CD14-positive monocyte (primary cell): ENCODE results near the gene SMARCC1. TPM values are rescaled to one million over a fixed set of nuclear protein-coding genes. Genes with fewer than 3 reads are reported as not detected.
A peak's percentile ranks its signal among the peaks of the same experiment; 100 is the strongest.

Experiments used
- DNase-seq, 3 donors: peaks; one replicate each; pipeline ENCODE4 v3.0.0-alpha.2; 2011 to 2022
- H2AFZ ChIP-seq: 2 replicates; pipeline ENCODE4 v1.6.0; 2012; ENCODE audit warnings: mild to moderate bottlenecking, low read depth, low read length, inconsistent platforms; ENCODE audit not compliant: insufficient read depth, poor library complexity, severe bottlenecking
- H3K27ac ChIP-seq, 2 donors: 1 replicate in 1 of 2; 2 replicates in 1 of 2; pipeline ENCODE4 v1.5.1; 2012 to 2013; ENCODE audit warnings: low read length in 2 of 2, control low read depth in 1 of 2, inconsistent platforms in 1 of 2, low read depth in 1 of 2, mild to moderate bottlenecking in 1 of 2
- H3K27me3 ChIP-seq, 2 donors: one replicate each; pipeline versions ENCODE4 v1.6.0 to v1.6.1; 2011 to 2013; ENCODE audit warnings: low read length in 2 of 2; ENCODE audit not compliant: control insufficient read depth in 2 of 2, insufficient read depth in 2 of 2
- H3K36me3 ChIP-seq, 2 donors: replicated peaks in 1 of 2; 1 replicate in 1 of 2; 2 replicates in 1 of 2; pipeline versions ENCODE4 v1.5.1 to v1.6.1; 2012 to 2013; ENCODE audit warnings: low read length in 2 of 2, control low read depth in 1 of 2, inconsistent platforms in 1 of 2, mild to moderate bottlenecking in 1 of 2; ENCODE audit not compliant: insufficient read depth in 2 of 2, control insufficient read depth in 1 of 2
- H3K4me1 ChIP-seq, 2 donors: 1 replicate in 1 of 2; 2 replicates in 1 of 2; pipeline versions ENCODE4 v1.5.1 to v1.6.1; 2012 to 2013; ENCODE audit warnings: low read length in 2 of 2, control low read depth in 1 of 2, inconsistent platforms in 1 of 2, mild to moderate bottlenecking in 1 of 2, moderate library complexity in 1 of 2; ENCODE audit not compliant: insufficient read depth in 2 of 2, control insufficient read depth in 1 of 2
- H3K4me2 ChIP-seq: replicated peaks from 2 replicates; pipeline ENCODE3; 2012; ENCODE audit warnings: low read length, moderate library complexity, mild to moderate bottlenecking; ENCODE audit not compliant: poor library complexity, severe bottlenecking; ENCODE audit errors: extremely low read depth
- H3K4me3 ChIP-seq, 3 experiments: fragments of 200-600 bp in 1 of 3; sonication (generic) in 1 of 3; replicated peaks in 1 of 3; 1 replicate in 2 of 3; 2 replicates in 1 of 3; pipeline ENCODE4 v1.5.1; 2011 to 2013; ENCODE audit warnings: low read length in 3 of 3, mild to moderate bottlenecking in 3 of 3, control low read depth in 2 of 3, low read depth in 2 of 3, inconsistent platforms in 1 of 3, moderate library complexity in 1 of 3
- H3K79me2 ChIP-seq: 2 replicates; pipeline ENCODE4 v1.6.0; 2012; ENCODE audit warnings: mild to moderate bottlenecking, control low read depth, inconsistent platforms, low read length, moderate library complexity; ENCODE audit not compliant: insufficient read depth
- H3K9ac ChIP-seq: 2 replicates; pipeline ENCODE4 v1.6.0; 2017; ENCODE audit warnings: low read length, mild to moderate bottlenecking; ENCODE audit not compliant: insufficient read depth, poor library complexity, severe bottlenecking
- H3K9me3 ChIP-seq, 2 donors: replicated peaks in 1 of 2; 1 replicate in 1 of 2; 2 replicates in 1 of 2; pipeline versions ENCODE4 v1.5.1 to v1.6.1; 2012 to 2013; ENCODE audit warnings: low read length in 2 of 2, control low read depth in 1 of 2; ENCODE audit not compliant: control insufficient read depth in 1 of 2, insufficient read depth in 1 of 2
- H4K20me1 ChIP-seq: 2 replicates; pipeline ENCODE4 v1.6.0; 2012; ENCODE audit warnings: mild to moderate bottlenecking, low read length, control low read depth, moderate library complexity; ENCODE audit not compliant: insufficient read depth
- H3K27ac Mint-ChIP-seq, 7 donors: one replicate each; pipeline ENCODE4 v1.8.0; 2020; ENCODE audit warnings: mild to moderate bottlenecking in 7 of 7, mixed read lengths in 7 of 7, moderate library complexity in 6 of 7, inconsistent platforms in 2 of 7
- H3K27me3 Mint-ChIP-seq, 3 donors: one replicate each; pipeline ENCODE4 v1.8.0; 2021 to 2022; ENCODE audit warnings: low read depth in 3 of 3, mild to moderate bottlenecking in 3 of 3, mixed read lengths in 3 of 3, moderate library complexity in 3 of 3, inconsistent platforms in 1 of 3
- H3K36me3 Mint-ChIP-seq, 2 donors: one replicate each; pipeline ENCODE4 v1.8.0; 2020; ENCODE audit warnings: mixed read lengths in 2 of 2, inconsistent platforms in 1 of 2, mild to moderate bottlenecking in 1 of 2
- H3K4me1 Mint-ChIP-seq: one replicate; pipeline ENCODE4 v1.8.0; 2020; ENCODE audit warnings: mild to moderate bottlenecking, mixed read lengths
- H3K4me3 Mint-ChIP-seq, 2 donors: one replicate each; pipeline ENCODE4 v1.8.0; 2020; ENCODE audit warnings: mild to moderate bottlenecking in 2 of 2, mixed read lengths in 2 of 2, moderate library complexity in 1 of 2
- H3K9me3 Mint-ChIP-seq, 7 donors: one replicate each; pipeline ENCODE4 v1.8.0; 2020 to 2022; ENCODE audit warnings: mixed read lengths in 7 of 7, mild to moderate bottlenecking in 6 of 7, moderate library complexity in 6 of 7, inconsistent platforms in 2 of 7
- CTCF ChIP-seq: fragments of 200-600 bp; IDR thresholded peaks from one replicate; pipeline ENCODE4 v1.8.0; 2022; ENCODE audit warnings: antibody characterized with exemption, mild to moderate bottlenecking
- WGBS: methylation state at CpG from one replicate; pipeline ENCODE4 v1.1.5; 2013; ENCODE audit warnings: missing lambda C conversion rate; ENCODE audit not compliant: insufficient coverage; 5-methylcytosine and 5-hydroxymethylcytosine counted together
- intact Hi-C, 2 donors: fragments of 100-400 bp; cut with micrococcal nuclease; formaldehyde crosslinking; loops; one replicate each; pipeline versions ENCODE4 v1.15.0 to v1.15.1; 2023
- polyA plus RNA-seq, 3 donors: library from polyadenylated mRNA; depleted of rRNA in 1 of 3; unstranded in 2 of 3; stranded (reverse) in 1 of 3; fragments of 300-500 nt in 2 of 3; fragments of >200 nt in 1 of 3; fragmentation: Illumina TruSeq in 2 of 3; gene quantifications; 1 replicate in 2 of 3; 2 replicates in 1 of 3; pipeline ENCODE4 v1.2.3, GENCODE V29; 2012 to 2021

The SMARCC1 gene
- polyA plus RNA-seq, 3 donors = 8.8 to 33.5 (median 20.5) TPM

- Mint-ChIP-seq H3K4me3 (no peak overlapping the region), H3K27me3 (no peaks in the 10 kb centered on the region), H3K27ac (peak overlapping the region in 2 of 7 donors; percentile 15 to 40), H3K36me3 (peaks cover 43 to 62% of the 10 kb centered on the region in 2 donors), H3K9me3 (no peaks in the 10 kb centered on the region), H3K4me1 (no peaks in the 10 kb centered on the region)
- no peaks in the 10 kb centered on the region for H3K79me2 ChIP-seq
- DNase-seq = no peak
- intact Hi-C loops = no loop called here
- no peak for TF ChIP-seq CTCF
- no peak overlapping the region for H3K4me3 ChIP-seq
- H3K9me3 ChIP-seq = no peaks in the 10 kb centered on the region
- WGBS = 100% methylated on average over 1 of the region's 7 CpGs
- no peaks in the 10 kb centered on the region for H3K4me1 ChIP-seq
- peaks cover 25 to 73% of the 10 kb centered on the region in 2 donors for H3K36me3 ChIP-seq
- no peaks in the 10 kb centered on the region for H3K27me3 ChIP-seq
- no peak overlapping the region for H2AFZ ChIP-seq
- no peak overlapping the region for H3K27ac ChIP-seq
- no peaks in the 10 kb centered on the region for H4K20me1 ChIP-seq
- H3K9ac ChIP-seq = no peak overlapping the region
- H3K4me2 ChIP-seq = no peak overlapping the region
These were observed 35.9 kb upstream of the SMARCC1 start for GRCh38 chr3:47817609-47818008.

GRCh38 chr3:47813551-47814177 is 32.0 kb upstream of the SMARCC1 start:
- Histone ChIP-seq H3K79me2 (no peaks in the 10 kb centered on the region), H3K9me3 (no peaks in the 10 kb centered on the region), H4K20me1 (no peaks in the 10 kb centered on the region), H3K36me3 (peaks cover 32 to 84% of the 10 kb centered on the region in 2 donors), H3K27me3 (no peaks in the 10 kb centered on the region), H3K9ac (no peak overlapping the region), H3K4me1 (no peaks in the 10 kb centered on the region), H3K4me2 (no peak overlapping the region), H2AFZ (no peak overlapping the region), H3K4me3 (no peak overlapping the region), H3K27ac (no peak overlapping the region)
- no peaks in the 10 kb centered on the region for H3K27me3 Mint-ChIP-seq
- H3K9me3 Mint-ChIP-seq = no peaks in the 10 kb centered on the region
- intact Hi-C loops = no loop called here
- H3K4me3 Mint-ChIP-seq = no peak overlapping the region
- no CpG with 5 or more reads among the region's 8 CpGs for WGBS
- no peaks in the 10 kb centered on the region for H3K4me1 Mint-ChIP-seq
- no peak for TF ChIP-seq CTCF
- DNase-seq = no peak
- peaks cover 36 to 65% of the 10 kb centered on the region in 2 donors for H3K36me3 Mint-ChIP-seq
- H3K27ac Mint-ChIP-seq = peak overlapping the region in 1 of 7 donors; percentile 82
